Erythroblast (primary cell): Measurements from ENCODE around the gene FIBP.

Experiments
- GATA1 ChIP-seq: IDR thresholded peaks from 2 replicates; pipeline ENCODE4 v1.6.1; 2011; ENCODE audit warnings: low read depth, mild to moderate bottlenecking, control low read depth, low read length, moderate library complexity
- POLR2A ChIP-seq: IDR thresholded peaks from 2 replicates; pipeline ENCODE4 v1.6.1; 2011; ENCODE audit warnings: mild to moderate bottlenecking, low read length

GRCh38 chr11:65907878-65908277 is 19.6 kb upstream of the FIBP start:
- no peak for TF ChIP-seq POLR2A
- TF ChIP-seq GATA1, result no peak
